Parathyroid adenoma (tissue), 2 donors: ENCODE data around the gene MYBPC2.

Experiments used
- H2AFZ ChIP-seq: fragments of 300-600 bp; sonication (generic); one replicate; pipeline ENCODE4 v1.7.0; 2017; ENCODE audit warnings: antibody characterized with exemption, mild to moderate bottlenecking
- H3K27ac ChIP-seq: fragments of 300-600 bp; sonication (generic); one replicate; pipeline ENCODE4 v1.7.0; 2017
- H3K27me3 ChIP-seq: fragments of 300-600 bp; sonication (generic); one replicate; pipeline ENCODE4 v1.7.0; 2017; ENCODE audit warnings: low read length; ENCODE audit not compliant: control insufficient read depth, insufficient read depth
- H3K36me3 ChIP-seq: fragments of 300-600 bp; sonication (generic); one replicate; pipeline ENCODE4 v1.7.0; 2017; ENCODE audit warnings: low read length; ENCODE audit not compliant: control insufficient read depth, insufficient read depth
- H3K4me1 ChIP-seq: fragments of 300-600 bp; sonication (generic); one replicate; pipeline ENCODE4 v1.7.0; 2017; ENCODE audit warnings: control low read depth
- H3K4me2 ChIP-seq: fragments of 300-600 bp; sonication (generic); one replicate; pipeline ENCODE4 v1.7.0; 2017; ENCODE audit warnings: low read length
- H3K4me3 ChIP-seq: fragments of 300-600 bp; sonication (generic); one replicate; pipeline ENCODE4 v1.7.0; 2017; ENCODE audit warnings: low read depth, low read length
- H3K79me2 ChIP-seq: fragments of 300-600 bp; sonication (generic); one replicate; pipeline ENCODE4 v1.7.0; 2017; ENCODE audit warnings: control low read depth
- H3K9ac ChIP-seq: fragments of 300-600 bp; sonication (generic); one replicate; pipeline ENCODE4 v1.7.0; 2017; ENCODE audit warnings: mild to moderate bottlenecking
- H3K9me3 ChIP-seq: fragments of 300-600 bp; sonication (generic); one replicate; pipeline ENCODE4 v1.7.0; 2017; ENCODE audit warnings: low read length; ENCODE audit not compliant: control insufficient read depth
- TF ChIP-seq, protein P1 (sequence below): fragments of 300-600 bp; sonication (generic); IDR thresholded peaks from one replicate; pipeline ENCODE4 v1.7.0; 2017; ENCODE audit warnings: antibody characterized with exemption, mild to moderate bottlenecking
- donor health status: primary hyperparathyroidism.

The MYBPC2 gene

DNA sequence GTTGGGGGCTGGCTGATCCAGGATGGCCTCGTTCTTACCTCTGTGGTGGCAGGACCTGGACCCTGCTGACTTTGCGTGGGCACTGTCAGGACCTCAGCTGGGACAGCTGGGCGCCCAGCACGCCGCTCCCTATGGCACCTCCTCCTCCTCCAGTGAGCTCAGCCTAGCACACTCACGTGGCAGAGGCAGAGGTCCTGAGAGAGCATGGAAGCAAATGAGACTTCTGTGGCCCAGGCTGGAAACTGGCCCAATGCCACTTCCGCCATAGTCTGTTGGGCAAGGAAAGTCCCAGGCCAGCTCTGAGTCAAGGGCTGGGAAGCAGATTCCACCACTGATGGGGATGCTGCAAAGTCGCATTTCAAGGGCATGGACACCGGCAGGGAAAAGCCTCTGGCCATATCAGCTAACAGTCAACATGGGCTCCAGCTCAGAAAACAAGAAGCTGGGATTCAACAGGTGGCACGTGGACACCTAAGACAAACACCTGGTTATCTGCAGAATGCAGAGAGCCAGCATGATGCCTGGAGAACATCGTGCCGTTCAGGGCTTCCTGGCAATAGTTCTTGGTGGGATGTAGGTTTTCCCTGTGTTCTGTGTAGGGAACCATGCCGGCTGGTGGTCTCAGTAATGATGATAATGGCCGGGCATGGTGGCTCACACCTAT lies 16.7 kb downstream of the MYBPC2 start:
- Histone ChIP-seq H3K79me2 (no peaks in the 10 kb centered on the region), H3K27ac (no peak overlapping the region), H3K4me3 (no peak overlapping the region), H2AFZ (no peak overlapping the region), H3K9me3 (no peaks in the 10 kb centered on the region), H3K36me3 (no peaks in the 10 kb centered on the region), H3K4me1 (no peaks in the 10 kb centered on the region), H3K9ac (no peak overlapping the region), H3K27me3 (no peaks in the 10 kb centered on the region), H3K4me2 (no peak overlapping the region)
- TF ChIP-seq, protein P1, sequence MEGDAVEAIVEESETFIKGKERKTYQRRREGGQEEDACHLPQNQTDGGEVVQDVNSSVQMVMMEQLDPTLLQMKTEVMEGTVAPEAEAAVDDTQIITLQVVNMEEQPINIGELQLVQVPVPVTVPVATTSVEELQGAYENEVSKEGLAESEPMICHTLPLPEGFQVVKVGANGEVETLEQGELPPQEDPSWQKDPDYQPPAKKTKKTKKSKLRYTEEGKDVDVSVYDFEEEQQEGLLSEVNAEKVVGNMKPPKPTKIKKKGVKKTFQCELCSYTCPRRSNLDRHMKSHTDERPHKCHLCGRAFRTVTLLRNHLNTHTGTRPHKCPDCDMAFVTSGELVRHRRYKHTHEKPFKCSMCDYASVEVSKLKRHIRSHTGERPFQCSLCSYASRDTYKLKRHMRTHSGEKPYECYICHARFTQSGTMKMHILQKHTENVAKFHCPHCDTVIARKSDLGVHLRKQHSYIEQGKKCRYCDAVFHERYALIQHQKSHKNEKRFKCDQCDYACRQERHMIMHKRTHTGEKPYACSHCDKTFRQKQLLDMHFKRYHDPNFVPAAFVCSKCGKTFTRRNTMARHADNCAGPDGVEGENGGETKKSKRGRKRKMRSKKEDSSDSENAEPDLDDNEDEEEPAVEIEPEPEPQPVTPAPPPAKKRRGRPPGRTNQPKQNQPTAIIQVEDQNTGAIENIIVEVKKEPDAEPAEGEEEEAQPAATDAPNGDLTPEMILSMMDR = no peak

DNA sequence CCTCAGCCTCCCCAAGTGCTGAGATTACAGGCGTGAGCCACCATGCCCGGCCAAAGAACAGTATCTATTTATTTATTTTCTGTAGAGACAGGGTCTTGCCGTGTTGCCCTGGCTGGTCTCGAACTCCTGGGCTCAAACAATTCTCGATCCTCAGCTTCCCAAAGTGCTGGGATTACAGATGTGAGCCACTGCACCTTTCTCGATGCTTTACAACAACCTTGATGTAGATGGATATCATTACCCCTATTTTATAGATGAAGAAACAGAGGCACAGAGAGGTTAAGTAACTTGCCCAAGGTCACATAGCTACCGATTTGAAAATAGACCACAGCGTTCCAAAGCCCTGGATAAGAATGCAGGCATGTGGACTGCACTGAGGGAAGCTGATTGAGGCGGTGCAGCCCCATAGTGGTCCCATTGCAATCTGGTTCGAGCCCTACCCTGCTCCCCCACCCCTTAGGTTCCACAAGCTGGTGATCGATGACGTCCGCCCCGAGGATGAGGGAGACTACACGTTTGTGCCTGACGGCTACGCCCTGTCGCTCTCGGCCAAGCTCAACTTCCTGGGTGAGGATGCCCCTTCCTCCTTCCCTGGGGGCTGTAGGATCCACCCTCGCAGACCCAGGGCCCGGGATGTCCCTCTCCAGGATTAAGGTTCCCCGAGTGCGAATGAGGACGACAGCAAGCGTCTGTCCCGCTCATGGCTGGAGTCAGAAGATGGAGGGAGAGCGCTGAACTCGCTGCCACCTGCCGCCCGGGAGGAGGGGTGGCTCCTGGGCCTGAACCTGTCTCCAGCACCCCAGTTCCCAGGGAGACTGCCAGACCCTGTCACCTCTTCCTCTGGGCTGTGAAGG lies 17.9 kb downstream of the MYBPC2 start:
- no peaks in the 10 kb centered on the region for H3K4me1 ChIP-seq
- no peaks in the 10 kb centered on the region for H3K27me3 ChIP-seq
- TF ChIP-seq, protein P1 = no peak
- no peak overlapping the region for H3K4me2 ChIP-seq
- no peak overlapping the region for H3K9ac ChIP-seq
- H3K4me3 ChIP-seq = no peak overlapping the region
- H3K36me3 ChIP-seq = no peaks in the 10 kb centered on the region
- no peaks in the 10 kb centered on the region for H3K79me2 ChIP-seq
- no peak overlapping the region for H2AFZ ChIP-seq
- H3K9me3 ChIP-seq = no peaks in the 10 kb centered on the region
- no peak overlapping the region for H3K27ac ChIP-seq

DNA sequence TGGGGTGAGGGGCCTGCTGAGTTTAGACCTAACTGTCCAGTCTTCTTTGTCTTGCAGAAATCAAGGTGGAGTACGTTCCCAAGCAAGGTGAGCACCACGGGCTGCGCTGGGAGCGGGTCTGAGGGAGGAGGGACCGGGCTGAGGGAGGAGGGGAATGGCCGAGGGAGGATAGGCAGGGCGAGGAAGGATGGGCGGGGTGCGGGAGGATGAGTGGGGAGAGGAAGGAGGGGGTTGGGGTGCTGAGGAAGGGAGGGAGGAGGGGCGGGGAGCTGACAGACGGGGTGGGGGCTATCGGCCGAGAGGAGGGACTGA lies 18.5 kb downstream of the MYBPC2 start:
- H3K9me3 ChIP-seq = no peaks in the 10 kb centered on the region
- no peak overlapping the region for H3K4me2 ChIP-seq
- TF ChIP-seq, protein P1 = no peak
- no peaks in the 10 kb centered on the region for H3K27me3 ChIP-seq
- H2AFZ ChIP-seq = no peak overlapping the region
- H3K27ac ChIP-seq = no peak overlapping the region
- no peaks in the 10 kb centered on the region for H3K79me2 ChIP-seq
- H3K4me1 ChIP-seq = no peaks in the 10 kb centered on the region
- no peaks in the 10 kb centered on the region for H3K36me3 ChIP-seq
- H3K9ac ChIP-seq = no peak overlapping the region
- no peak overlapping the region for H3K4me3 ChIP-seq

DNA sequence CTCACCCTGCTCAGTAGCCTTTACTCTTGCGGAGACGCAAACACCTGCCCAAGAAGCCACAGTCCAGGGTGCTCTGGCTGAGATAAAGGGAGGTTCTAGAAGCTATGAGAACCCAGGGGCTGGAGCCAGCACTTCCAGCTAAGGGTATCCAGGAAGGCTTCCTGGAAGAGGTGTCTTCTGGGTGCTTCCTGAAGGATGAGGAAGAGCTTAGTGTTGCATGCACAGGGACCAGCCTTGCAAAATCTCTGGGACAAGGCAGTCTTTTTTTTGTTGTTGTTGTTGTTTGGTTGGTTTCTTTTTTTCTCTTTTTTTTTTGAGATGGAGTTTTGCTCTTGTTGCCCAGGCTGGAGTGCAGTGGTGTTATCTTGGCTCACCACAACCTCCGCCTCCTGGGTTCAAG lies 20.6 kb downstream of the MYBPC2 start:
- H3K27ac ChIP-seq = no peak overlapping the region
- H3K9ac ChIP-seq = no peak overlapping the region
- TF ChIP-seq, protein P1 = no peak
- H2AFZ ChIP-seq = no peak overlapping the region
- no peaks in the 10 kb centered on the region for H3K79me2 ChIP-seq
- no peaks in the 10 kb centered on the region for H3K36me3 ChIP-seq
- H3K9me3 ChIP-seq = no peaks in the 10 kb centered on the region
- no peaks in the 10 kb centered on the region for H3K4me1 ChIP-seq
- no peaks in the 10 kb centered on the region for H3K27me3 ChIP-seq
- H3K4me2 ChIP-seq = no peak overlapping the region
- no peak overlapping the region for H3K4me3 ChIP-seq
